T-cell (primary cell): ENCODE data around the gene WIPF3. TPM values are rescaled to one million over a fixed set of nuclear protein-coding genes. Genes with fewer than 3 reads are reported as not detected.

ENCODE experiments used
- ATAC-seq, 4 experiments: fragments of 200-7000 bp in 3 of 4; fragments of 150-1000 bp in 1 of 4; cut with Tn5 transposase; replicated peaks in 1 of 4; 1 replicate in 3 of 4; 2 replicates in 1 of 4; pipeline ENCODE4 v1.10.0; 2021; ENCODE audit warnings: moderate library complexity in 3 of 4, mild to moderate bottlenecking in 2 of 4, moderate number of reproducible peaks in 1 of 4
- CTCF ChIA-PET, 2 donors: fragments of 300-600 bp; sonication (Branson Sonifier 250); formaldehyde crosslinking; loops; one replicate each; lab custom pipeline; 2022; ENCODE audit warnings: antibody characterized with exemption in 2 of 2; lab: Charles Lee
- POLR2A ChIA-PET, 2 donors: fragments of 300-600 bp; sonication (Branson Sonifier 250); formaldehyde crosslinking; loops; one replicate each; lab custom pipeline; 2022; ENCODE audit warnings: antibody characterized with exemption in 2 of 2; lab: Charles Lee
- DNase-seq, 35 experiments: peaks; one replicate each; pipeline versions ENCODE4 v3.0.0 to v3.0.0-alpha.2; 2013 to 2023
- H3K27ac ChIP-seq: one replicate; pipeline ENCODE4 v1.5.1; 2013; ENCODE audit warnings: low read length
- H3K27me3 ChIP-seq, 2 experiments: replicated peaks in 1 of 2; 1 replicate in 1 of 2; 2 replicates in 1 of 2; pipeline versions ENCODE4 v1.6.1 to v1.7.0; 2013; ENCODE audit warnings: low read length in 1 of 2, mixed read lengths in 1 of 2; ENCODE audit not compliant: control insufficient read depth in 2 of 2, insufficient read depth in 2 of 2; ENCODE audit errors: extremely low read depth in 1 of 2
- H3K36me3 ChIP-seq, 2 donors: 1 replicate in 1 of 2; 2 replicates in 1 of 2; pipeline versions ENCODE4 v1.6.1 to v1.7.0; 2013; ENCODE audit warnings: low read length in 1 of 2; ENCODE audit not compliant: control insufficient read depth in 2 of 2, insufficient read depth in 1 of 2; ENCODE audit errors: extremely low read depth in 1 of 2
- H3K4me1 ChIP-seq, 2 experiments: 1 replicate in 1 of 2; 2 replicates in 1 of 2; pipeline versions ENCODE4 v1.6.1 to v1.7.0; 2013; ENCODE audit warnings: low read length in 2 of 2, mixed read lengths in 1 of 2; ENCODE audit not compliant: insufficient read depth in 2 of 2, control insufficient read depth in 1 of 2; ENCODE audit errors: extremely low read depth in 1 of 2
- H3K4me3 ChIP-seq, 2 donors: 1 replicate in 1 of 2; 2 replicates in 1 of 2; pipeline versions ENCODE4 v1.5.1 to v1.7.0; 2013; ENCODE audit warnings: mild to moderate bottlenecking in 2 of 2, low read length in 1 of 2, moderate library complexity in 1 of 2; ENCODE audit not compliant: control insufficient read depth in 1 of 2; ENCODE audit errors: extremely low read depth in 1 of 2
- H3K9me3 ChIP-seq: 2 replicates; pipeline ENCODE4 v1.7.0; 2013
- H3K27ac Mint-ChIP-seq, 2 donors: one replicate each; pipeline ENCODE4 v1.8.0; 2020 to 2021; ENCODE audit warnings: mild to moderate bottlenecking in 2 of 2, mixed read lengths in 2 of 2
- H3K27me3 Mint-ChIP-seq, 2 donors: one replicate each; pipeline ENCODE4 v1.8.0; 2021 to 2022; ENCODE audit warnings: mixed read lengths in 2 of 2
- H3K36me3 Mint-ChIP-seq: one replicate; pipeline ENCODE4 v1.8.0; 2021; ENCODE audit warnings: mixed read lengths
- H3K4me1 Mint-ChIP-seq, 3 donors: one replicate each; pipeline ENCODE4 v1.8.0; 2020 to 2022; ENCODE audit warnings: mixed read lengths in 3 of 3, mild to moderate bottlenecking in 1 of 3
- H3K4me3 Mint-ChIP-seq, 3 donors: one replicate each; pipeline ENCODE4 v1.8.0; 2020 to 2022; ENCODE audit warnings: mild to moderate bottlenecking in 3 of 3, mixed read lengths in 3 of 3, moderate library complexity in 3 of 3
- H3K9me3 Mint-ChIP-seq, 3 donors: one replicate each; pipeline ENCODE4 v1.8.0; 2020 to 2022; ENCODE audit warnings: mixed read lengths in 3 of 3
- WGBS: methylation state at CpG from one replicate; pipeline ENCODE4 v1.1.5; 2013; ENCODE audit warnings: missing lambda C conversion rate; ENCODE audit not compliant: insufficient coverage; 5-methylcytosine and 5-hydroxymethylcytosine counted together
- total RNA-seq, 35 experiments: library from RNA in 6 of 35; stranded (reverse) in 6 of 35; fragments of 120-200 nt in 1 of 35; gene quantifications; one replicate each; pipeline versions ENCODE4 v1.2.1 to v1.2.4 and lab custom pipeline; 2013 to 2026

Gene WIPF3
- total RNA-seq, 5 donors from 2014 or later (not counting 1 experiment from before 2014, with no cell fraction given): 0.06 to 0.16 (median 0.07) TPM; not detected in 2

GRCh38 chr7:29852457-29852856 lies 46.1 kb downstream of the WIPF3 start:
- no CpG with 5 or more reads among the region's 1 CpG for WGBS
- Mint-ChIP-seq H3K9me3 (no peaks in the 10 kb centered on the region), H3K4me3 (no peak overlapping the region), H3K27ac (no peak overlapping the region), H3K36me3 (no peaks in the 10 kb centered on the region), H3K27me3 (peaks cover 6 to 11% of the 10 kb centered on the region in 2 donors), H3K4me1 (no peaks in the 10 kb centered on the region)
- Histone ChIP-seq H3K9me3 (no peaks in the 10 kb centered on the region), H3K4me1 (no peaks in the 10 kb centered on the region), H3K4me3 (no peak overlapping the region), H3K36me3 (no peaks in the 10 kb centered on the region), H3K27ac (no peak overlapping the region), H3K27me3 (peaks cover 0 to 13% of the 10 kb centered on the region in 2 experiments)
- ATAC-seq (no peak), DNase-seq (no peak)
- POLR2A ChIA-PET: no interaction called here
- CTCF ChIA-PET: no interaction called here

GRCh38 chr7:29853072-29853471 lies 46.8 kb downstream of the WIPF3 start:
- Mint-ChIP-seq H3K4me3 (no peak overlapping the region), H3K36me3 (no peaks in the 10 kb centered on the region), H3K9me3 (no peaks in the 10 kb centered on the region), H3K27ac (no peak overlapping the region), H3K27me3 (peaks cover 6 to 11% of the 10 kb centered on the region in 2 donors), H3K4me1 (no peaks in the 10 kb centered on the region)
- H3K9me3 ChIP-seq: no peaks in the 10 kb centered on the region
- DNase-seq (no peak), ATAC-seq (no peak)
- peaks cover 0 to 13% of the 10 kb centered on the region in 2 experiments for H3K27me3 ChIP-seq
- no peaks in the 10 kb centered on the region for H3K36me3 ChIP-seq
- no CpG with 5 or more reads among the region's 2 CpGs for WGBS
- H3K4me3 ChIP-seq: no peak overlapping the region
- H3K4me1 ChIP-seq: no peaks in the 10 kb centered on the region
- no peak overlapping the region for H3K27ac ChIP-seq
- ChIA-PET CTCF (no interaction called here), POLR2A (no interaction called here)

- WGBS: 77% methylated on average over 2 of the region's 9 CpGs
- Mint-ChIP-seq H3K9me3 (no peaks in the 10 kb centered on the region), H3K27ac (no peak overlapping the region), H3K4me3 (no peak overlapping the region), H3K27me3 (peaks cover 5 to 11% of the 10 kb centered on the region in 2 donors), H3K4me1 (no peaks in the 10 kb centered on the region), H3K36me3 (no peaks in the 10 kb centered on the region)
- ChIA-PET CTCF (no interaction called here), POLR2A (no interaction called here)
- Histone ChIP-seq H3K4me3 (no peak overlapping the region), H3K27me3 (peaks cover 0 to 13% of the 10 kb centered on the region in 2 experiments), H3K9me3 (no peaks in the 10 kb centered on the region), H3K27ac (no peak overlapping the region), H3K4me1 (no peaks in the 10 kb centered on the region), H3K36me3 (no peaks in the 10 kb centered on the region)
- DNase-seq (no peak), ATAC-seq (no peak)
Observed at GRCh38 chr7:29853789-29854188, 47.5 kb downstream of the WIPF3 start.

- Mint-ChIP-seq H3K9me3 (no peaks in the 10 kb centered on the region), H3K4me1 (no peaks in the 10 kb centered on the region), H3K27me3 (peaks cover 6 to 11% of the 10 kb centered on the region in 2 donors), H3K27ac (no peak overlapping the region), H3K36me3 (no peaks in the 10 kb centered on the region), H3K4me3 (no peak overlapping the region)
- CTCF ChIA-PET: no interaction called here
- Histone ChIP-seq H3K4me1 (no peaks in the 10 kb centered on the region), H3K9me3 (no peaks in the 10 kb centered on the region), H3K27me3 (peaks cover 0 to 13% of the 10 kb centered on the region in 2 experiments), H3K27ac (no peak overlapping the region), H3K4me3 (no peak overlapping the region), H3K36me3 (no peaks in the 10 kb centered on the region)
- POLR2A ChIA-PET: no interaction called here
- no CpG with 5 or more reads among the region's 8 CpGs for WGBS
- DNase-seq (no peak), ATAC-seq (no peak)
Observed at GRCh38 chr7:29854257-29854938, 48.1 kb downstream of the WIPF3 start.

- Histone ChIP-seq H3K4me3 (no peak overlapping the region), H3K27me3 (peaks cover 0 to 13% of the 10 kb centered on the region in 2 experiments), H3K36me3 (no peaks in the 10 kb centered on the region), H3K4me1 (no peaks in the 10 kb centered on the region), H3K9me3 (no peaks in the 10 kb centered on the region), H3K27ac (no peak overlapping the region)
- ChIA-PET POLR2A (no interaction called here), CTCF (no interaction called here)
- Mint-ChIP-seq H3K4me3 (no peak overlapping the region), H3K27ac (no peak overlapping the region), H3K9me3 (no peaks in the 10 kb centered on the region), H3K36me3 (no peaks in the 10 kb centered on the region), H3K27me3 (peaks cover 6 to 7% of the 10 kb centered on the region in 2 donors), H3K4me1 (no peaks in the 10 kb centered on the region)
- no peak for ATAC-seq
- no peak for DNase-seq
Observed at GRCh38 chr7:29857654-29858053, 51.3 kb downstream of the WIPF3 start.

GRCh38 chr7:29858191-29858951 lies 52.1 kb downstream of the WIPF3 start:
- H3K9me3 ChIP-seq: no peaks in the 10 kb centered on the region
- H3K4me1 ChIP-seq: no peaks in the 10 kb centered on the region
- no peak overlapping the region for H3K27ac ChIP-seq
- no peaks in the 10 kb centered on the region for H3K9me3 Mint-ChIP-seq
- ATAC-seq: no peak
- no peaks in the 10 kb centered on the region for H3K36me3 ChIP-seq
- ChIA-PET POLR2A (no interaction called here), CTCF (no interaction called here)
- H3K4me1 Mint-ChIP-seq: no peaks in the 10 kb centered on the region
- WGBS: 100% methylated on average over 1 of the region's 4 CpGs
- H3K27ac Mint-ChIP-seq: no peak overlapping the region
- H3K4me3 Mint-ChIP-seq: no peak overlapping the region
- H3K27me3 Mint-ChIP-seq: peaks cover 7 to 8% of the 10 kb centered on the region in 2 donors
- no peak for DNase-seq
- H3K27me3 ChIP-seq: peaks cover 0 to 7% of the 10 kb centered on the region in 2 experiments
- H3K4me3 ChIP-seq: no peak overlapping the region
- H3K36me3 Mint-ChIP-seq: no peaks in the 10 kb centered on the region
